DOHH2 (cell line): ENCODE measurements around the gene KCTD1.

Experiments used
- H3F3A ChIP-seq: fragments of 200-600 bp; sonication (generic), shearing (Covaris generic); 2 replicates; pipeline ENCODE4 v1.6.0; 2016; ENCODE audit warnings: antibody characterized with exemption, mild to moderate bottlenecking; ENCODE audit not compliant: control insufficient read depth, insufficient read depth
- H3K27ac ChIP-seq: fragments of 200-600 bp; sonication (generic); 2 replicates; pipeline ENCODE4 v1.5.1; 2014; ENCODE audit warnings: low read depth, mild to moderate bottlenecking, low read length, moderate library complexity
- H3K27me3 ChIP-seq: fragments of 200-600 bp; sonication (generic); 2 replicates; pipeline ENCODE4 v1.6.1; 2014; ENCODE audit warnings: mild to moderate bottlenecking, low read length, mixed read lengths; ENCODE audit not compliant: control insufficient read depth
- H3K36me3 ChIP-seq: fragments of 200-600 bp; sonication (generic); 2 replicates; pipeline ENCODE4 v1.6.1; 2014; ENCODE audit warnings: mild to moderate bottlenecking, low read length, moderate library complexity, mixed read lengths; ENCODE audit not compliant: control insufficient read depth
- H3K4me1 ChIP-seq: fragments of 200-600 bp; sonication (generic); 2 replicates; pipeline ENCODE4 v1.6.1; 2014; ENCODE audit warnings: mild to moderate bottlenecking, low read length, mixed read lengths; ENCODE audit not compliant: control insufficient read depth
- H3K4me2 ChIP-seq: fragments of 200-600 bp; sonication (generic); 2 replicates; pipeline ENCODE4 v1.6.0; 2014; ENCODE audit warnings: mild to moderate bottlenecking, low read length, moderate library complexity
- H3K4me3 ChIP-seq: fragments of 200-600 bp; sonication (generic); 2 replicates; pipeline ENCODE4 v1.5.1; 2014; ENCODE audit warnings: mild to moderate bottlenecking, low read length, mixed read lengths
- H3K79me2 ChIP-seq: fragments of 200-600 bp; sonication (generic); 2 replicates; pipeline ENCODE4 v1.6.1; 2014; ENCODE audit warnings: mild to moderate bottlenecking, low read length, mixed read lengths; ENCODE audit not compliant: control insufficient read depth
- H3K9me2 ChIP-seq: fragments of 200-600 bp; sonication (generic); replicated peaks from 2 replicates; pipeline ENCODE4 v1.6.1; 2014; ENCODE audit warnings: mild to moderate bottlenecking, low read length, mixed read lengths; ENCODE audit not compliant: control insufficient read depth
- H3K9me3 ChIP-seq: fragments of 200-600 bp; sonication (generic); 2 replicates; pipeline ENCODE4 v1.6.1; 2014; ENCODE audit warnings: antibody characterized with exemption, low read length, mixed read lengths; ENCODE audit not compliant: control insufficient read depth, insufficient read depth
- H4K20me1 ChIP-seq: fragments of 200-600 bp; sonication (generic); 2 replicates; pipeline ENCODE4 v1.6.0; 2014; ENCODE audit warnings: low read depth, mild to moderate bottlenecking, antibody characterized with exemption, low read length, moderate library complexity; ENCODE audit not compliant: control insufficient read depth, insufficient read depth
- EZH2phosphoT487 ChIP-seq: fragments of 200-600 bp; sonication (generic); IDR thresholded peaks from 2 replicates; pipeline ENCODE4 v1.6.1; 2017; ENCODE audit warnings: borderline replicate concordance, mild to moderate bottlenecking, antibody characterized with exemption, low read length, moderate library complexity, mixed read lengths
- TF ChIP-seq, protein P1 (sequence below): fragments of 200-600 bp; sonication (generic); IDR thresholded peaks from one replicate; pipeline ENCODE4 v1.5.1; 2014; ENCODE audit warnings: antibody characterized with exemption, mild to moderate bottlenecking, low read depth, low read length; ENCODE audit not compliant: poor library complexity, severe bottlenecking

The KCTD1 gene

DNA sequence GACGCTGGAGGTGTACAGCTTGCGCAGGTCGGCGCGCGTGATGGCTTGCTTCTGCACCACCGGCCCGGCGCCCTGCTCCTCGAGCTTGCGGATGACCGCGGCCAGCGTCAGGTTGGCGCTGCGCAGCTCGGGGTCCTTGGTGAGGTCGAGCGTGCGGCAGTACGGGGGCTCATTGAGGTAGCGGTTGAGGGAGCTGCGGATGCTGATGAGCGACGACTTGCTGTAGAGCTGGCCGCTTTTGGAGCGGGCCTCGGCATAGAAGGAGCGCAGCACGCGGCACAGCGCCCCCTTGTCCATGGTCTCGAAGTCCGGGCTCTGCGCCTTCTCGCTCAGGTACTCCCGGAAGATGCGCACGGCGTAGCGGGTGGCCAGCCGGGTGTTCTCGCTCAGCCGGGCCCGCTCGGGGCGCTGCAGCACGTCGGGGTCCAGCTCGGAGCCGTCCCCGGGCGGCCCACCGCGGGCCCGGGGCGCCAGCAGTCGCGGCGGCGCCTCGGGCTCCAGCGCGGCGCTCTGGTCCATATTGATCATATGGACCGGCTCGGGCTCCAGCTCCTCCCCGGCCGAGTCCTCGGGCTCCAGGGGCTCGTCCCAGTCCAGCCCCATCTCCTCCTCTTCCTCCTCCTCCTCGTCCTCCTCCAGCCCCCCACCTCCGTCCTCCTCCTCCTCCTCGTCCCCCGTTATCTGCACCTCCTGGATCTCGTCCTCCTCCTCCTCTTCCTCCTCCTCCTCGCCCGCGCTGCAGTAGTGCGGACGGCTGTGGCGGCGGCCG lies 523 bp downstream of the KCTD1 start:
- TF ChIP-seq EZH2phosphoT487, result no peak
- TF ChIP-seq, protein P1, sequence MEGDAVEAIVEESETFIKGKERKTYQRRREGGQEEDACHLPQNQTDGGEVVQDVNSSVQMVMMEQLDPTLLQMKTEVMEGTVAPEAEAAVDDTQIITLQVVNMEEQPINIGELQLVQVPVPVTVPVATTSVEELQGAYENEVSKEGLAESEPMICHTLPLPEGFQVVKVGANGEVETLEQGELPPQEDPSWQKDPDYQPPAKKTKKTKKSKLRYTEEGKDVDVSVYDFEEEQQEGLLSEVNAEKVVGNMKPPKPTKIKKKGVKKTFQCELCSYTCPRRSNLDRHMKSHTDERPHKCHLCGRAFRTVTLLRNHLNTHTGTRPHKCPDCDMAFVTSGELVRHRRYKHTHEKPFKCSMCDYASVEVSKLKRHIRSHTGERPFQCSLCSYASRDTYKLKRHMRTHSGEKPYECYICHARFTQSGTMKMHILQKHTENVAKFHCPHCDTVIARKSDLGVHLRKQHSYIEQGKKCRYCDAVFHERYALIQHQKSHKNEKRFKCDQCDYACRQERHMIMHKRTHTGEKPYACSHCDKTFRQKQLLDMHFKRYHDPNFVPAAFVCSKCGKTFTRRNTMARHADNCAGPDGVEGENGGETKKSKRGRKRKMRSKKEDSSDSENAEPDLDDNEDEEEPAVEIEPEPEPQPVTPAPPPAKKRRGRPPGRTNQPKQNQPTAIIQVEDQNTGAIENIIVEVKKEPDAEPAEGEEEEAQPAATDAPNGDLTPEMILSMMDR, result peak; percentile 17
- no peaks in the 10 kb centered on the region for H3K36me3 ChIP-seq
- 0 out of 2 replicates have a peak, but pooled peaks cover 4% of the 10 kb centered on the region for H3F3A ChIP-seq
- H3K27ac ChIP-seq, result no peak overlapping the region
- no peaks in the 10 kb centered on the region for H4K20me1 ChIP-seq
- H3K4me1 ChIP-seq, result peaks cover 23% of the 10 kb centered on the region
- H3K79me2 ChIP-seq, result 0 out of 2 replicates have a peak, but pooled peaks cover 3% of the 10 kb centered on the region
- peaks cover 39% of the 10 kb centered on the region for H3K27me3 ChIP-seq
- H3K4me2 ChIP-seq, result peak overlapping the region; percentile 85
- H3K9me3 ChIP-seq, result no peaks in the 10 kb centered on the region
- H3K9me2 ChIP-seq, result no peaks in the 10 kb centered on the region
- peak overlapping the region; percentile 74 for H3K4me3 ChIP-seq

DNA sequence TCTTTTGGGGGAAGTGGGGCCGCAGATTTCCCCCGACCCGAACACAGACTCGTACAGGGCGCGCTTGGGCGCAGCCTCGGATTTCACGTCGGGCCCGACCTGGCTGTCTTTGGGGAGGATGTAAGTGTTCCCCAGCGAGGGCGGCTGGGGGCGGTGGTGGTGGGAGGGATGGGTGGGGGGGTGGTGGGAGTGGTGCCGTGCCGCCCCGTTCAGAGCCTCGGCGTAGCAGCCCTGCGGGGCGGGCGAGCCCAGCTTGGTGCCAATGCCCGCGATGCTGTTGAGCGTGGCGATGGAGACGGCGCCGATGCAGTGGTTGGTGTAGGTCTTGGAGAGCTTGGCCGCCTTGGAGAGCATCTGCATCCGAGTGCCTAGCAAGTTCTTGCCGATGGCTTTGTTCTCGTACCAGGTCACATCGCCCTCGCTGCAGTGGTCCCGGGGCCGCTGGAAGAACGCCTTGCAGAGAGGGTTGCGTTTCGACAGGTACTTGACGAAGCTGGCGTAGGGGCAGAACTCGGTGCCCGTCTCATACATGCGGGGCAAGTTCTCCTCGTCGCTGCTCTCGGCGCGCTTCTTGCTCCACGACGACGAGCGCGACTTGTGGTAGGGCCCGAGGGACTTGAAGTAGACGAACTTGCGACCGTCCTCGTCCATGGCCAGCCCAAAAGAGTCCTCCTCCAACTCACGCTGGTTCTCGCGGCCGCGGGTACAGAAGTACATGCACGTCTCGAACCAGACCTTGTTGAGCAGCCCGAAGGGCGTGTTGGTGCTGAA lies 1.3 kb downstream of the KCTD1 start:
- Histone ChIP-seq H4K20me1 (no peaks in the 10 kb centered on the region), H3K79me2 (0 out of 2 replicates have a peak, but pooled peaks cover 3% of the 10 kb centered on the region), H3K27me3 (peaks cover 32% of the 10 kb centered on the region), H3F3A (0 out of 2 replicates have a peak, but pooled peaks cover 4% of the 10 kb centered on the region), H3K9me3 (no peaks in the 10 kb centered on the region), H3K4me3 (peak overlapping the region; percentile 74), H3K4me2 (peak overlapping the region; percentile 85; the same call in 1 of the 2 replicates), H3K9me2 (no peaks in the 10 kb centered on the region), H3K27ac (no peak overlapping the region), H3K36me3 (no peaks in the 10 kb centered on the region), H3K4me1 (peaks cover 23% of the 10 kb centered on the region)
- TF ChIP-seq, protein P1, result no peak
- no peak for TF ChIP-seq EZH2phosphoT487

DNA sequence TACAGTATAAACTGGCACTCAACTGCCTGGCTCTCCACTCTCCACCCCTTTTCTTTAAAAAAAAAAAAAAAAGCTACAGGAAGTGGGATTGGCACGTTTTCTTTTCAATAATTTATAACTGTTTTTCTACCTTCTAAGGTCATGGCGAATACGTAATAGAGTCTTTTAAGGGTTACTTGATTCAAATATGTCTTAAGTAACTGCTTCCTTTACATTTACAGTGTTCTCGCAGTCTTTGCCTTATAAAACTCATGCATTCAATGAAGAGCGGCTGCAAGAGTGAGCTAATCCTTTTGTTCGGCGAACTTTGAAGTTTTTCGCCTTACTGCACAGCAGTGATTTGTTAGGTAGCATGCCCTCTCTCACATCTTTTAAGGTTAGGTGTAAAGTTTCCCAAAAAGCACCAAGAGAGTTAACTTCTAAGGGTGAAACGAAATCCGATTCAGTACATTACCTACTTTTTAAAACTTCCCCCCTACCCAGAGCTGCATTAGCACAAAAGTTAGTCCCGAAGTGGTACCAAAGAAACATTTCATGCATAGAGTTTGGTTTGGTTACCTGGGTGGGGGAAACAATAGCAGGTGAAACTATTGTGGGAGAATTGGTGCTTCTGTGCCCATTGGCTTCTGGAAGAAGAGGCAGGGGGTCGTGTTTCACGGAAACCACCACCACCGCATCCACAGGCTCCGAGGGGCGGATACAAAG lies 2.0 kb downstream of the KCTD1 start:
- H4K20me1 ChIP-seq, result no peaks in the 10 kb centered on the region
- H3K4me2 ChIP-seq, result 0 out of 2 replicates have a peak overlapping the region, but pooled peaks have one; percentile 23
- peaks cover 24% of the 10 kb centered on the region for H3K27me3 ChIP-seq
- no peak for TF ChIP-seq EZH2phosphoT487
- TF ChIP-seq, protein P1, result no peak
- no peak overlapping the region for H3K4me3 ChIP-seq
- H3K79me2 ChIP-seq, result 0 out of 2 replicates have a peak, but pooled peaks cover 3% of the 10 kb centered on the region
- H3K9me3 ChIP-seq, result no peaks in the 10 kb centered on the region
- H3F3A ChIP-seq, result 0 out of 2 replicates have a peak, but pooled peaks cover 4% of the 10 kb centered on the region
- no peak overlapping the region for H3K27ac ChIP-seq
- H3K36me3 ChIP-seq, result no peaks in the 10 kb centered on the region
- H3K9me2 ChIP-seq, result no peaks in the 10 kb centered on the region
- peaks cover 23% of the 10 kb centered on the region for H3K4me1 ChIP-seq
